Testis (tissue), 3 donors: Measurements from ENCODE around the gene ESCO1. TPM values are rescaled to one million over a fixed set of nuclear protein-coding genes. Genes with fewer than 3 reads are reported as not detected.

Experiments used
- DNase-seq: peaks from one replicate; pipeline ENCODE4 v3.0.0-alpha.2; 2019
- H3K27ac ChIP-seq, 2 donors: fragments of 200-600 bp; sonication (generic); one replicate each; pipeline ENCODE4 v1.5.1; 2019
- H3K27me3 ChIP-seq: fragments of 200-600 bp; sonication (generic); one replicate; pipeline ENCODE4 v1.5.1; 2019
- H3K36me3 ChIP-seq: fragments of 200-600 bp; sonication (generic); one replicate; pipeline ENCODE4 v1.5.1; 2017; ENCODE audit warnings: low read depth; ENCODE audit errors: missing control alignments
- H3K4me1 ChIP-seq: fragments of 200-600 bp; sonication (generic); one replicate; pipeline ENCODE4 v1.5.1; 2019
- H3K4me3 ChIP-seq, 2 donors: fragments of 200-600 bp; sonication (generic); one replicate each; pipeline ENCODE4 v1.5.1; 2017 to 2019
- H3K9me3 ChIP-seq: fragments of 200-600 bp; sonication (generic); one replicate; pipeline ENCODE4 v1.5.1; 2017
- CTCF ChIP-seq, 3 experiments: fragments of 450-650 bp in 2 of 3; fragments of 200-600 bp in 1 of 3; sonication (generic) in 1 of 3; IDR thresholded peaks; one replicate each; pipeline ENCODE4 v1.5.1; 2016 to 2019; ENCODE audit warnings: antibody characterized with exemption in 3 of 3, mild to moderate bottlenecking in 2 of 3, moderate library complexity in 1 of 3
- POLR2A ChIP-seq: fragments of 450-650 bp; IDR thresholded peaks from one replicate; pipeline ENCODE4 v1.6.1; 2017; ENCODE audit warnings: antibody characterized with exemption, mild to moderate bottlenecking, moderate library complexity
- WGBS, 2 donors: methylation state at CpG; one replicate each; pipeline ENCODE4 v1.1.5; 2018; 5-methylcytosine and 5-hydroxymethylcytosine counted together
- intact Hi-C: fragments of 100-400 bp; cut with DNase I; formaldehyde crosslinking; loops from one replicate; pipeline ENCODE4 v1.15.1; 2023; ENCODE audit warnings: low total_unique reads
- polyA plus RNA-seq: library from polyadenylated mRNA; stranded (reverse); fragments of 350-450 nt; fragmentation: Illumina TruSeq; extraction: RNeasy Lipid Tissue Mini Kit (QIAGEN cat#74804); gene quantifications from one replicate; pipeline ENCODE4 v1.2.3, GENCODE V29; 2014; ENCODE audit warnings: low read depth, low replicate concordance; ENCODE audit not compliant: insufficient read depth
- total RNA-seq, 2 donors: library from RNA; depleted of rRNA; stranded (reverse); fragments of >200 nt; gene quantifications; one replicate each; pipeline ENCODE4 v1.2.3, GENCODE V29; 2016

ESCO1 gene
- total and polyA plus RNA-seq, 3 donors from 2014 or later = 13.1 to 55.9 (median 43.0) TPM

GRCh38 chr18:21575656-21576055 lies 24.8 kb downstream of the ESCO1 start:
- no peak for TF ChIP-seq CTCF (IDR thresholded peaks at IDR 0.05)
- TF ChIP-seq POLR2A = no peak
- no peaks in the 10 kb centered on the region for H3K9me3 ChIP-seq

GRCh38 chr18:21571772-21572171 lies 28.7 kb downstream of the ESCO1 start:
- intact Hi-C loops = no loop called here
- H3K4me3 ChIP-seq = no peak overlapping the region
- H3K36me3 ChIP-seq = no peaks in the 10 kb centered on the region
- no peaks in the 10 kb centered on the region for H3K9me3 ChIP-seq
- DNase-seq = no peak
- H3K27me3 ChIP-seq = no peaks in the 10 kb centered on the region
- TF ChIP-seq POLR2A (no peak), CTCF (IDR thresholded peaks at IDR 0.05) (no peak)
- H3K27ac ChIP-seq = no peak overlapping the region
- H3K4me1 ChIP-seq = no peaks in the 10 kb centered on the region

More at GRCh38 chr18:21575656-21576055, 24.8 kb downstream of the ESCO1 start:
- 90 to 95% methylated on average over 4 of the region's 4 CpGs for WGBS, 2 donors
- Histone ChIP-seq H3K4me1 (no peaks in the 10 kb centered on the region), H3K27ac (no peak overlapping the region), H3K36me3 (no peaks in the 10 kb centered on the region), H3K4me3 (no peak overlapping the region), H3K27me3 (no peaks in the 10 kb centered on the region)
- no peak for DNase-seq
- intact Hi-C loops = no loop called here

- Histone ChIP-seq H3K4me1 (no peaks in the 10 kb centered on the region), H3K36me3 (no peaks in the 10 kb centered on the region), H3K9me3 (no peaks in the 10 kb centered on the region), H3K4me3 (no peak overlapping the region), H3K27ac (no peak overlapping the region), H3K27me3 (no peaks in the 10 kb centered on the region)
- no peak for DNase-seq
- intact Hi-C loops = no loop called here
- TF ChIP-seq POLR2A (no peak), CTCF (IDR thresholded peaks at IDR 0.05) (no peak)
Measured at GRCh38 chr18:21559195-21559594, 41.3 kb downstream of the ESCO1 start.

- Histone ChIP-seq H3K27ac (no peak overlapping the region), H3K27me3 (no peaks in the 10 kb centered on the region), H3K36me3 (no peaks in the 10 kb centered on the region), H3K4me3 (no peak overlapping the region), H3K4me1 (no peaks in the 10 kb centered on the region), H3K9me3 (no peaks in the 10 kb centered on the region)
- no peak for DNase-seq
- WGBS, 2 donors = 76% methylated on average over 6 of the region's 6 CpGs
- intact Hi-C loops = no loop called here
- TF ChIP-seq POLR2A (no peak), CTCF (IDR thresholded peaks at IDR 0.05) (no peak)
Measured at GRCh38 chr18:21557607-21558253, 42.8 kb downstream of the ESCO1 start.

- Histone ChIP-seq H3K36me3 (no peaks in the 10 kb centered on the region), H3K27me3 (no peaks in the 10 kb centered on the region), H3K27ac (no peak overlapping the region), H3K9me3 (no peaks in the 10 kb centered on the region), H3K4me1 (no peaks in the 10 kb centered on the region), H3K4me3 (no peak overlapping the region)
- intact Hi-C loops = no loop called here
- no peak for DNase-seq
- 92 to 94% methylated on average over 11 of the region's 11 CpGs for WGBS, 2 donors
- TF ChIP-seq CTCF (IDR thresholded peaks at IDR 0.05) = no peak
- TF ChIP-seq POLR2A = no peak
Measured at GRCh38 chr18:21550510-21550970, 50.0 kb downstream of the ESCO1 start.
